ENCODE data around the gene ANKRD60. TPM values are rescaled to one million over a fixed set of nuclear protein-coding genes. Genes with fewer than 3 reads are reported as not detected.

Gene ANKRD60
- total and polyA plus RNA-seq, 2 of the 4 experiments (the other 2 are of a cell fraction), result not detected

DNA sequence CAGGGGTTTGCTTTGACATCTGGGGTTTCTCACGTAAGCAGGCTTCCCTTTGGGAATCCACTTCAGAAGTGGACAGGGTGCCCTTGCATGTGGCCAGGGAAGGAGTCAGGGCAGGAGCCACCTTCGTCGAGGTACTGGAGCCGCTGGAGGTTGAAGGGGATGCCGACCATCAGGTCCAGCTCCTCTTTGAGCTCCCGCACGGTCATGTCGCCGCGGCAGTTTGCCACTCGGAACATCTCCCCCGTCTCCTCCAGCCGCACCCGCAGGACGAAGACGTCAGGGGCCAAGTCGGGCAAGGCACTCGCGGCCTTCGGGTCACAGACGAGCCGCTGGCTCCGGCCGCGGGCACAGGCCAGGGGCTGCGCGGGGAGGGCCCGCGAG, 360 bp downstream of the ANKRD60 start:
- H3K4me3 ChIP-seq (ENCODE audit: insufficient read depth, low read depth, low read length), result peak overlapping the region; percentile 29
- in situ Hi-C loops (cut with MboI; ENCODE audit: low sequenced_read_pairs), result loop anchor here (10.0 to 25.0 kb wide), 2 partner anchors 627 to 809 kb away; partner anchors contain the start of genes ATP5F1E, GNAS, GNAS-AS1 and PRELID3B

More for the DNA sequence above, 360 bp downstream of the ANKRD60 start:
- Histone ChIP-seq H4K5ac (ENCODE audit: low read depth, low read length) (no peak overlapping the region), H3K9me3 (ENCODE audit: control insufficient read depth, insufficient read depth, low read length) (peaks cover 2% of the 10 kb centered on the region; the same call in 1 of the 2 replicates), H3K9ac (ENCODE audit: low read depth, low read length) (no peak overlapping the region), H3K27ac (ENCODE audit: insufficient read depth, low read length) (no peak overlapping the region), H4K8ac (ENCODE audit: low read depth in 2 of 2, low read length in 2 of 2) (no peak overlapping the region), H2BK15ac (ENCODE audit: low read depth, low read length) (no peak overlapping the region), H4K91ac (ENCODE audit: insufficient read depth, low read depth, low read length) (no peak overlapping the region), H3K56ac (ENCODE audit: extremely low read depth, insufficient read depth, low read length) (no peak overlapping the region), H3K27me3 (ENCODE audit: control insufficient read depth, insufficient read depth, low read length) (peaks cover 25% of the 10 kb centered on the region), H3K4ac (ENCODE audit: low read depth, low read length) (no peak overlapping the region), H2BK5ac (ENCODE audit: low read depth, low read length, poor library complexity, severe bottlenecking) (no peak overlapping the region), H2AK9ac (replicated peaks; ENCODE audit: low read depth, low read length, poor library complexity) (peak overlapping the region; percentile 42), H3K18ac (ENCODE audit: low read depth, low read length) (no peak overlapping the region), H2BK120ac (ENCODE audit: low read depth, low read length) (no peak overlapping the region), H3K79me1 (ENCODE audit: low read depth in 1 of 2, low read length in 2 of 2) (no peaks in the 10 kb centered on the region), H3K23ac (ENCODE audit: low read depth, low read length) (peak overlapping the region; percentile 43; the same call in 1 of the 2 replicates), H2AFZ (replicated peaks; ENCODE audit: low read length, poor library complexity) (peak overlapping the region; percentile 53), H2AK5ac (ENCODE audit: low read depth, low read length) (no peak overlapping the region), H3K36me3 (ENCODE audit: control insufficient read depth, insufficient read depth, low read length) (peaks cover 2% of the 10 kb centered on the region; the same call in 1 of the 2 replicates), H3K14ac (replicated peaks; ENCODE audit: low read depth, low read length) (no peak overlapping the region), H3K4me2 (ENCODE audit: low read depth, low read length) (peak overlapping the region; percentile 70), H3K4me1 (ENCODE audit: control insufficient read depth, insufficient read depth, low read length) (no peaks in the 10 kb centered on the region), H3K9me1 (ENCODE audit: insufficient read depth, low read length) (no peaks in the 10 kb centered on the region), H4K20me1 (ENCODE audit: insufficient read depth, low read length) (no peaks in the 10 kb centered on the region; the same call in 1 of the 2 replicates), H2BK20ac (ENCODE audit: low read depth, low read length) (no peak overlapping the region)
- ATAC-seq (ENCODE audit: low read depth) (no peak; the same call in 1 of the 2 replicates), DNase-seq (peak; percentile 33)
- TF ChIP-seq RCOR1 (IDR thresholded peaks at IDR 0.05; ENCODE audit: insufficient replicate concordance, low read length) (no peak), POLR2A (IDR thresholded peaks at IDR 0.05; ENCODE audit: low read depth, low read length) (no peak), ELK1 (IDR thresholded peaks at IDR 0.05; ENCODE audit: borderline replicate concordance, low read depth, low read length) (no peak), RFX5 (IDR thresholded peaks at IDR 0.05; ENCODE audit: low read depth, low read length) (no peak)
- CTCF ChIA-PET, result no interaction called here
- no TSS peak for BruUV-seq (replicated peaks)
- POLR2A ChIA-PET (ENCODE audit: unreplicated experiment), result no interaction called here
- dilution Hi-C loops (cut with HindIII; ENCODE audit: low sequenced_read_pairs, unreplicated experiment), result loop anchor here (25.0 kb wide), 1 partner anchor 434 kb away; the partner anchor contains the start of gene STX16
- intact Hi-C loops (cut with micrococcal nuclease), result no loop called here
- 28% methylated on average over 10 of the region's 29 CpGs; no CpG with 5 or more reads in 1 of the 2 experiments for WGBS, 2 experiments (ENCODE audit: extremely low coverage in 2 of 2, insufficient read length in 1 of 2)

Measured in IMR-90 (cell line).